ENCODE results near the gene M6PR.

Gene M6PR

DNA sequence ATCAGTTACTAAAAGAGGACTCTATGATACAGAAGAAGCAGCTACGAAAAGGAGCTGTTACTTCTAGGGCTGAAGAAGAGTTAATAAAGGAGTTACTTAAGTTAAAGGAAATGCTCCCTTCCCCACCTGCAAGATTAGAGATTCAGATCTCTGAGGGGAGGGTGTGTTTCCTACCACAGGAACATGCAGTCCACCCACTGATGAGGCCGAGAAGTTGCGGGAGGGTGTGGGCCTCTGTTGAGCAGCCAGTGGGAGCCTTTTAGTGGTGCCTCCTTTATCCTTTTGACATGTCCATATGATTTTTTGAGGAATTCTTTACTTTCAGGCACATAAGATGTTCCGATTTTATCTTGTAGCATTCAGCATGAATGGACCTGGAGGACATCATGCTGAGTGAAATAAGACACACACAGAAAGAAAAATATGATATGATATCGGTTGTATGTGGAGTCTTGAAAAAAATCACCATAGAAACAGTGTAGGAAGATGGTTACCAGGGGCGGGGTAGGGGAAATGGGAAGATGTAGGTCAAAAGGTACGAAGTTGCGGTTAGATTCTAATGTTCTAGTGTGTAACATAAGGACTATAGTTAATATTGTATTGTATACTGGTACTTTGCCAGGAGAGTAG, 4.4 kb upstream of the M6PR start:
- CTCF ChIA-PET, result no interaction called here
- TF ChIP-seq NFRKB (IDR thresholded peaks at IDR 0.05) (no peak), FOXA1 (IDR thresholded peaks at IDR 0.05) (no peak), SP1 (IDR thresholded peaks at IDR 0.05) (no peak), ELF4 (IDR thresholded peaks at IDR 0.05) (no peak), HDGF (IDR thresholded peaks at IDR 0.05; ENCODE audit: borderline replicate concordance) (no peak), ZNF384 (IDR thresholded peaks at IDR 0.05) (no peak), LEF1 (IDR thresholded peaks at IDR 0.05; ENCODE audit: borderline replicate concordance) (no peak), SUZ12 (IDR thresholded peaks at IDR 0.05) (no peak), TARDBP (IDR thresholded peaks at IDR 0.05) (no peak), CTBP1 (IDR thresholded peaks at IDR 0.05; ENCODE audit: borderline replicate concordance) (no peak), ARNT (IDR thresholded peaks at IDR 0.05) (no peak), FOXK2 (IDR thresholded peaks at IDR 0.05) (no peak), L3MBTL2 (conservative IDR thresholded peaks at IDR 0.05) (no peak), BHLHE40 (IDR thresholded peaks at IDR 0.05; ENCODE audit: borderline replicate concordance) (no peak), FOXM1 (IDR thresholded peaks at IDR 0.05; ENCODE audit: borderline replicate concordance) (no peak)
- TF ChIP-seq, protein P1, sequence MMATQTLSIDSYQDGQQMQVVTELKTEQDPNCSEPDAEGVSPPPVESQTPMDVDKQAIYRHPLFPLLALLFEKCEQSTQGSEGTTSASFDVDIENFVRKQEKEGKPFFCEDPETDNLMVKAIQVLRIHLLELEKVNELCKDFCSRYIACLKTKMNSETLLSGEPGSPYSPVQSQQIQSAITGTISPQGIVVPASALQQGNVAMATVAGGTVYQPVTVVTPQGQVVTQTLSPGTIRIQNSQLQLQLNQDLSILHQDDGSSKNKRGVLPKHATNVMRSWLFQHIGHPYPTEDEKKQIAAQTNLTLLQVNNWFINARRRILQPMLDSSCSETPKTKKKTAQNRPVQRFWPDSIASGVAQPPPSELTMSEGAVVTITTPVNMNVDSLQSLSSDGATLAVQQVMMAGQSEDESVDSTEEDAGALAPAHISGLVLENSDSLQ (IDR thresholded peaks at IDR 0.05), result no peak
- DNase-seq (ENCODE audit: extremely low spot score), result no peak
- POLR2A ChIA-PET, result no interaction called here

DNA sequence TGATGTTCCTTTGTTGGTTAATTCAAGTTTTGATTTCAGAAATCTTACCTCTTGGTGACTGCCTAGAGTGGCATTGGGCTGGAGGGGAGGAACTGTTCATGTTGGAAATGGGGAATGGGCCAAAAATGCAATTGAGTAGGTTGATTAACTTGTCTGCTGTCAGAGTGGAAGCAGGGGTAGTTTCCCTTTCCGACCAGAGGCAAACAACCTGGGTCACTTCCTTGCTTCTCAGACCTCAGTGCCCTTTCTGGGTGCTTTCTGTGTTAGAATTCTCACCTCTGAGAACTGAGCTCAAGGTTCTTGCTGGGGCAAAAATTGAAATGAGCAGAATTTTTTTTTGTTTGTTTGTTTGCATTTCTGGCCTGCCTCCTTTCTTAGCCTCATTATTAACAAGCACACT, 2.3 kb upstream of the M6PR start:
- TF ChIP-seq, protein P1 (IDR thresholded peaks at IDR 0.05), result no peak
- TF ChIP-seq FOXK2 (IDR thresholded peaks at IDR 0.05) (no peak), ARNT (IDR thresholded peaks at IDR 0.05) (no peak), BHLHE40 (IDR thresholded peaks at IDR 0.05; ENCODE audit: borderline replicate concordance) (no peak), TARDBP (IDR thresholded peaks at IDR 0.05) (no peak), HDGF (IDR thresholded peaks at IDR 0.05; ENCODE audit: borderline replicate concordance) (no peak), ZNF384 (IDR thresholded peaks at IDR 0.05) (no peak), SP1 (IDR thresholded peaks at IDR 0.05) (no peak), L3MBTL2 (conservative IDR thresholded peaks at IDR 0.05) (no peak), CTBP1 (IDR thresholded peaks at IDR 0.05; ENCODE audit: borderline replicate concordance) (no peak), NFRKB (IDR thresholded peaks at IDR 0.05) (no peak), FOXA1 (IDR thresholded peaks at IDR 0.05) (no peak), SUZ12 (IDR thresholded peaks at IDR 0.05) (no peak), LEF1 (IDR thresholded peaks at IDR 0.05; ENCODE audit: borderline replicate concordance) (no peak), ELF4 (IDR thresholded peaks at IDR 0.05) (no peak), FOXM1 (IDR thresholded peaks at IDR 0.05; ENCODE audit: borderline replicate concordance) (no peak)
- DNase-seq (ENCODE audit: extremely low spot score), result no peak
- POLR2A ChIA-PET, result interaction anchor here (0.9 kb wide), 1 partner anchor 89 kb away, joined by 4 read pairs; no protein-coding TSS in a partner anchor
- CTCF ChIA-PET, result interaction anchor here (0.6 kb wide), 1 partner anchor 21 kb away, joined by 4 read pairs; no protein-coding TSS in a partner anchor

DNA sequence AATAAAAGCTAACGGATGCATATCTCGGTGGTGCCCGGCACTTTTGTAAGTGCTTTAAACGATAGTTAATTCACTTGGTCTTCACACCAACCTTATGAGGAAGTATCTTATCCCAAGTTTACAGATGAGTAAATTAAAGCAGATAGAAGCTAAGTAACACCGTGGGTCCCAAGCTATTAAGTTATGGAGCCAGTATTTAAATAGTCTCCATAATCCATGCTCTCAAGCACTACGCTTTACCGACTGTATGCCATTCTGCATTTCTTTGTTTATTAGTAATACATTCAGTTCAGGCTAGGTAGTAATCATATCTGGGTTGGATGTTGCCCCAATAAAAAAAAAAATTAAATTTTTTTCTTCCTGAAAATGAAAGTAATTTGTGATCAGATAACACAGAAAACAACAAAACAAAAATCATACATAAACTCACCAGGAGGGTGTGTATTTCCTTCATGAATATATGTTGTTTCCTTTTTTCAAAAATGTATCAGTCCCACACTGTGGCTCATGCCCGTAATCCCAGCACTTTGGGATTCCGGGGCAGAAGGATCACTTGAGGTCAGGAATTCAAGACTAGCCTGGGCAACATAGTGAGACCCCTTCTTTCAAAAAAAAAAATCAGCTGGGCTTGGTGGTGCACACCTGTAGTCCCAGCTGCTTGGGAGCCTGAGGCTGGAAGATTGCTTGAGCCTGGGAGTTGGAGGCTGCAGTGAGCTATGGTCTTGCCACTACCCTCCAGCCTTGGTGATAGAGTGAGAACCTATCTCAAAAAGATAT, 1.4 kb upstream of the M6PR start:
- TF ChIP-seq FOXM1 (IDR thresholded peaks at IDR 0.05; ENCODE audit: borderline replicate concordance) (no peak), FOXK2 (IDR thresholded peaks at IDR 0.05) (no peak), HDGF (IDR thresholded peaks at IDR 0.05; ENCODE audit: borderline replicate concordance) (no peak), LEF1 (IDR thresholded peaks at IDR 0.05; ENCODE audit: borderline replicate concordance) (no peak), BHLHE40 (IDR thresholded peaks at IDR 0.05; ENCODE audit: borderline replicate concordance) (no peak), SP1 (IDR thresholded peaks at IDR 0.05) (no peak), L3MBTL2 (conservative IDR thresholded peaks at IDR 0.05) (no peak), ARNT (IDR thresholded peaks at IDR 0.05) (no peak), FOXA1 (IDR thresholded peaks at IDR 0.05) (no peak), TARDBP (IDR thresholded peaks at IDR 0.05) (no peak)
- no peak for DNase-seq (ENCODE audit: extremely low spot score)
- CTCF ChIA-PET, result interaction anchor here (0.6 to 1.6 kb wide), 2 partner anchors 21 to 99 kb away, joined by 4 to 13 read pairs; no protein-coding TSS in a partner anchor
- POLR2A ChIA-PET, result interaction anchor here (0.9 to 1.6 kb wide), 4 partner anchors 89 to 305 kb away, joined by 3 to 7 read pairs (median 4); no protein-coding TSS in a partner anchor

DNA sequence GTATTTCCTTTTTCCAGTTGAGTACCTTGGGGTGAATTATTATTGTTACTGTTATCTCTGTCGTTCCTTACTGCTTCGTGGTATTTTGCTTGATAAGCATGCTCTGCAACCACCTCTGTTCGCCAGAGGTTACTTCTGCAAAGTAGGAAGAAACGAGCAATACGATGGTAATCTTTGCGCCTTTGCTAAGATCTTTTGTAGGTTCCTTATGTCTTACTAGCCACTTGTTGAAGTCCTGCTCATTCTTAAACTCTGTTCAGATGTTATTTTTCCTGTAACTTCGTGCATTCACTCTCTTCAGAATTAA, 729 bp upstream of the M6PR start:
- ChIA-PET POLR2A (interaction anchor here (0.8 to 1.6 kb wide), 14 partner anchors 11 to 333 kb away, joined by 3 to 14 read pairs (median 4); partner anchors contain the start of gene PHC1), CTCF (interaction anchor here (1.1 to 1.6 kb wide), 4 partner anchors 60 to 252 kb away, joined by 3 to 13 read pairs (median 4); partner anchors contain the start of gene RIMKLB)
- no peak for TF ChIP-seq NFRKB (IDR thresholded peaks at IDR 0.05)
- TF ChIP-seq LEF1 (IDR thresholded peaks at IDR 0.05; ENCODE audit: borderline replicate concordance), result no peak
- no peak for TF ChIP-seq L3MBTL2 (conservative IDR thresholded peaks at IDR 0.05)
- TF ChIP-seq ARNT (IDR thresholded peaks at IDR 0.05), result no peak
- no peak for TF ChIP-seq CTBP1 (IDR thresholded peaks at IDR 0.05; ENCODE audit: borderline replicate concordance)
- no peak for TF ChIP-seq TARDBP (IDR thresholded peaks at IDR 0.05)
- no peak for TF ChIP-seq ZNF384 (IDR thresholded peaks at IDR 0.05)
- DNase-seq (ENCODE audit: extremely low spot score), result no peak

DNA sequence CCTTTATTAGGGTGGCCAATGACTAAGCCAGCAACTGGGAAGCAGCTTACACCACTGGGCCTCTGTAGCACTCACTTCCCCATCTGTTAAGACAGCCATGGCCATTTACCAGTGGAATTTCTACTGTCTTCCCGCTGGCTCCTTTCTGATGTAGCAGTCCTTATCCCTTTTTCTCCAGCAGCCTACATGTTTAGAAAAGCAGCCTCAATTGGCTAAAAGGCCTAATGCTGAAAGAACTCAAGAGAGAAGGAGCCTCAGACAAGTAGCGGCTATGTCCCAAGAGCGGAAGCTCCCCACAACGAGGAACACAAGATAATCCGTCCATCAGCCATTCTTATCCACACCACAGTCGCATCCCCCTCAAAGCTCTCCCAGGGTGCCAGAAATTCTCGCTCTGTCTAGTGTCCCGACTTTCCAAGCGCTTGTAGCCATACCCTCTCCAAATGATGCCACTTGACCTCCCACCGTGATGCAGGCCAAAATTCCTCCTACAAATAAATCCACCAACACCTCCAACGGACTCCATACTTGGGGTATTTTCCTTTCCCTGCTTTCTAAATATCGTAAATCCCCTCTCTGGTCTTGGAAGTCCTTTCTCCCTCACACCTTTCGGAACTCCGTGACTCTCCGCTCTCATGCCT, 624 bp downstream of the M6PR start:
- CTCF ChIA-PET, result interaction anchor here (0.6 to 1.6 kb wide), 7 partner anchors 36 to 268 kb away, joined by 3 to 13 read pairs (median 5); no protein-coding TSS in a partner anchor
- DNase-seq (ENCODE audit: extremely low spot score), result peak; percentile 15
- TF ChIP-seq L3MBTL2 (conservative IDR thresholded peaks at IDR 0.05) (no peak), SP1 (IDR thresholded peaks at IDR 0.05) (no peak), LEF1 (IDR thresholded peaks at IDR 0.05; ENCODE audit: borderline replicate concordance) (no peak), BHLHE40 (IDR thresholded peaks at IDR 0.05; ENCODE audit: borderline replicate concordance) (no peak), ZNF384 (IDR thresholded peaks at IDR 0.05) (no peak)
- POLR2A ChIA-PET, result interaction anchor here (0.5 to 1.7 kb wide), 16 partner anchors 10 to 261 kb away, joined by 3 to 14 read pairs (median 4); partner anchors contain the start of genes PHC1 and RIMKLB

All from HEK293T (cell line).